ENCODE measurements around the gene TMEM109. TPM values are rescaled to one million over a fixed set of nuclear protein-coding genes. Genes with fewer than 3 reads are reported as not detected.

Gene TMEM109
- total and polyA plus RNA-seq, 2 of the 4 experiments (the other 2 are of a cell fraction), result 15.1 to 69.7 TPM

DNA sequence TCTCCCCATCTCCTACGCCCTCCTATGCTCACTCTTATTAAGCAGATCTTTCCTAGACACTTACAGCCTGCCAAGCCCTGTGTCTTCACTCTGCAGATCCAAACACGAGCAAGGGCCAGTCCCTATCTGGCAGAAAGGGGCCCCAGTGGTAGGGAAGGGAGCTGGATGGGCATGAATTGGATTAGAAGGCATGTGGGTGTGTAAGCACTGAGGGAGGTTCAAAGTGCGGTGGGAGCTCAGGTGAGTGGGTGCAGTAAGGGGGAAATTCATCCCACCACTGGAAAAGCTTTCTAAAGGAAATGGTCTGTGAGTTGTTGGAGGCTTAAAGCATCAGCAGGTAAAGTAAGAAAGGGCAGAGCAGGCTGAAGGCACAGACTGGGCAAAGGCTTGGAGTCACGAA lies 15.8 kb downstream of the TMEM109 start:
- Histone ChIP-seq H3K14ac (replicated peaks; ENCODE audit: low read depth, low read length) (no peak overlapping the region), H4K91ac (ENCODE audit: insufficient read depth, low read depth, low read length) (no peak overlapping the region), H2AK9ac (replicated peaks; ENCODE audit: low read depth, low read length, poor library complexity) (no peak overlapping the region), H3K56ac (ENCODE audit: extremely low read depth, insufficient read depth, low read length) (no peak overlapping the region), H3K18ac (ENCODE audit: low read depth, low read length) (no peak overlapping the region), H3K4me2 (ENCODE audit: low read depth, low read length) (no peak overlapping the region), H4K20me1 (ENCODE audit: insufficient read depth, low read length) (peaks cover 12% of the 10 kb centered on the region), H3K9me1 (ENCODE audit: insufficient read depth, low read length) (peaks cover 7% of the 10 kb centered on the region; the same call in 1 of the 2 replicates), H3K36me3 (ENCODE audit: control insufficient read depth, insufficient read depth, low read length) (peaks cover 43% of the 10 kb centered on the region), H3K4me3 (ENCODE audit: insufficient read depth, low read depth, low read length) (no peak overlapping the region), H3K27me3 (ENCODE audit: control insufficient read depth, insufficient read depth, low read length) (no peaks in the 10 kb centered on the region), H2AK5ac (ENCODE audit: low read depth, low read length) (no peak overlapping the region), H2BK120ac (ENCODE audit: low read depth, low read length) (no peak overlapping the region), H3K27ac (ENCODE audit: insufficient read depth, low read length) (no peak overlapping the region), H4K8ac (ENCODE audit: low read depth in 2 of 2, low read length in 2 of 2) (no peak overlapping the region), H3K9me3 (ENCODE audit: control insufficient read depth, insufficient read depth, low read length) (no peaks in the 10 kb centered on the region), H3K4ac (ENCODE audit: low read depth, low read length) (no peak overlapping the region), H3K23ac (ENCODE audit: low read depth, low read length) (no peak overlapping the region), H3K4me1 (ENCODE audit: control insufficient read depth, insufficient read depth, low read length) (peaks cover 10% of the 10 kb centered on the region), H4K5ac (ENCODE audit: low read depth, low read length) (no peak overlapping the region), H3K9ac (ENCODE audit: low read depth, low read length) (no peak overlapping the region), H2AFZ (replicated peaks; ENCODE audit: low read length, poor library complexity) (no peak overlapping the region), H2BK15ac (ENCODE audit: low read depth, low read length) (no peak overlapping the region), H2BK5ac (ENCODE audit: low read depth, low read length, poor library complexity, severe bottlenecking) (no peak overlapping the region), H3K79me1 (ENCODE audit: low read depth in 1 of 2, low read length in 2 of 2) (peaks cover 5 to 22% of the 10 kb centered on the region in 2 experiments; a peak in 3 of 4 replicates), H2BK20ac (ENCODE audit: low read depth, low read length) (no peak overlapping the region)
- no TSS peak for BruUV-seq (replicated peaks)
- POLR2A ChIA-PET (ENCODE audit: unreplicated experiment), result no interaction called here
- DNase-seq, result no peak
- in situ Hi-C loops (cut with MboI; ENCODE audit: low sequenced_read_pairs), result no loop called here
- dilution Hi-C loops (cut with HindIII; ENCODE audit: low sequenced_read_pairs, unreplicated experiment), result no loop called here
- CTCF ChIA-PET, result no interaction called here
- intact Hi-C loops (cut with micrococcal nuclease), result no loop called here
- no CpG with 5 or more reads among the region's 4 CpGs for WGBS, 2 experiments (ENCODE audit: extremely low coverage in 2 of 2, insufficient read length in 1 of 2)
- TF ChIP-seq POLR2A (IDR thresholded peaks at IDR 0.05; ENCODE audit: low read depth, low read length) (no peak), RAD21 (IDR thresholded peaks at IDR 0.05; ENCODE audit: low read length) (no peak), RFX5 (IDR thresholded peaks at IDR 0.05; ENCODE audit: low read depth, low read length) (no peak), RCOR1 (IDR thresholded peaks at IDR 0.05; ENCODE audit: insufficient replicate concordance, low read length) (no peak), BHLHE40 (IDR thresholded peaks at IDR 0.05; ENCODE audit: low read depth, low read length) (no peak)
- TF ChIP-seq, protein P1, sequence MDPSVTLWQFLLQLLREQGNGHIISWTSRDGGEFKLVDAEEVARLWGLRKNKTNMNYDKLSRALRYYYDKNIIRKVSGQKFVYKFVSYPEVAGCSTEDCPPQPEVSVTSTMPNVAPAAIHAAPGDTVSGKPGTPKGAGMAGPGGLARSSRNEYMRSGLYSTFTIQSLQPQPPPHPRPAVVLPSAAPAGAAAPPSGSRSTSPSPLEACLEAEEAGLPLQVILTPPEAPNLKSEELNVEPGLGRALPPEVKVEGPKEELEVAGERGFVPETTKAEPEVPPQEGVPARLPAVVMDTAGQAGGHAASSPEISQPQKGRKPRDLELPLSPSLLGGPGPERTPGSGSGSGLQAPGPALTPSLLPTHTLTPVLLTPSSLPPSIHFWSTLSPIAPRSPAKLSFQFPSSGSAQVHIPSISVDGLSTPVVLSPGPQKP (IDR thresholded peaks at IDR 0.05; ENCODE audit: borderline replicate concordance, low read depth, low read length), result no peak
- ATAC-seq (ENCODE audit: low read depth), result no peak
